Liver (tissue), 3 donors: ENCODE measurements around the gene TSPEAR.

ENCODE experiments used
- GABPA ChIP-seq, 2 donors: IDR thresholded peaks in 1 of 2; conservative IDR thresholded peaks in 1 of 2; 2 replicates each; pipeline ENCODE4 v1.6.1; 2016; ENCODE audit warnings: antibody characterized with exemption in 2 of 2, mild to moderate bottlenecking in 1 of 2, moderate library complexity in 1 of 2
- JUND ChIP-seq, 2 donors: IDR thresholded peaks; 2 replicates each; pipeline ENCODE4 v1.6.1; 2016; ENCODE audit warnings: antibody characterized with exemption in 2 of 2
- RAD21 ChIP-seq, 2 donors: IDR thresholded peaks; 2 replicates each; pipeline ENCODE4 v1.6.1; 2016; ENCODE audit warnings: antibody characterized with exemption in 2 of 2, mild to moderate bottlenecking in 2 of 2
- SP1 ChIP-seq: IDR thresholded peaks from 2 replicates; pipeline ENCODE4 v1.6.1; 2018; ENCODE audit warnings: antibody characterized with exemption, mild to moderate bottlenecking
- TAF1 ChIP-seq: conservative IDR thresholded peaks from 2 replicates; pipeline ENCODE4 v1.6.1; 2016; ENCODE audit warnings: antibody characterized with exemption, mild to moderate bottlenecking
- YY1 ChIP-seq: IDR thresholded peaks from 2 replicates; pipeline ENCODE4 v1.6.1; 2016; ENCODE audit warnings: antibody characterized with exemption, mild to moderate bottlenecking
- TF ChIP-seq, protein P1 (sequence below): fragments of 150-350 bp; IDR thresholded peaks from 2 replicates; pipeline ENCODE4 v1.5.1; 2017; ENCODE audit warnings: improper control_type of control experiment, low read depth, low read length; ENCODE audit not compliant: missing input control
- TF ChIP-seq, protein P2 (sequence below): IDR thresholded peaks from 2 replicates; pipeline ENCODE4 v1.6.1; 2016; ENCODE audit warnings: antibody characterized with exemption
- TF ChIP-seq, protein P3 (sequence below): IDR thresholded peaks from 2 replicates; pipeline ENCODE4 v1.6.1; 2016; ENCODE audit warnings: antibody characterized with exemption, mild to moderate bottlenecking
- TF ChIP-seq, protein P4 (sequence below): IDR thresholded peaks from 2 replicates; pipeline ENCODE4 v1.6.1; 2016; ENCODE audit warnings: antibody characterized with exemption
- TF ChIP-seq, protein P5 (sequence below): IDR thresholded peaks from 2 replicates; pipeline ENCODE4 v1.6.1; 2016; ENCODE audit warnings: antibody characterized with exemption
- donor health status: healthy.
- donor health status: healthy.

- TF ChIP-seq, protein P1, sequence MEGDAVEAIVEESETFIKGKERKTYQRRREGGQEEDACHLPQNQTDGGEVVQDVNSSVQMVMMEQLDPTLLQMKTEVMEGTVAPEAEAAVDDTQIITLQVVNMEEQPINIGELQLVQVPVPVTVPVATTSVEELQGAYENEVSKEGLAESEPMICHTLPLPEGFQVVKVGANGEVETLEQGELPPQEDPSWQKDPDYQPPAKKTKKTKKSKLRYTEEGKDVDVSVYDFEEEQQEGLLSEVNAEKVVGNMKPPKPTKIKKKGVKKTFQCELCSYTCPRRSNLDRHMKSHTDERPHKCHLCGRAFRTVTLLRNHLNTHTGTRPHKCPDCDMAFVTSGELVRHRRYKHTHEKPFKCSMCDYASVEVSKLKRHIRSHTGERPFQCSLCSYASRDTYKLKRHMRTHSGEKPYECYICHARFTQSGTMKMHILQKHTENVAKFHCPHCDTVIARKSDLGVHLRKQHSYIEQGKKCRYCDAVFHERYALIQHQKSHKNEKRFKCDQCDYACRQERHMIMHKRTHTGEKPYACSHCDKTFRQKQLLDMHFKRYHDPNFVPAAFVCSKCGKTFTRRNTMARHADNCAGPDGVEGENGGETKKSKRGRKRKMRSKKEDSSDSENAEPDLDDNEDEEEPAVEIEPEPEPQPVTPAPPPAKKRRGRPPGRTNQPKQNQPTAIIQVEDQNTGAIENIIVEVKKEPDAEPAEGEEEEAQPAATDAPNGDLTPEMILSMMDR: no peak
- no peak for TF ChIP-seq GABPA (IDR thresholded peaks at IDR 0.05 in 1 of 2, conservative IDR thresholded peaks at IDR 0.05 in 1 of 2)
- TF ChIP-seq RAD21 (IDR thresholded peaks at IDR 0.05): no peak
- TF ChIP-seq TAF1: no peak
- no peak for TF ChIP-seq YY1
- TF ChIP-seq, protein P2, sequence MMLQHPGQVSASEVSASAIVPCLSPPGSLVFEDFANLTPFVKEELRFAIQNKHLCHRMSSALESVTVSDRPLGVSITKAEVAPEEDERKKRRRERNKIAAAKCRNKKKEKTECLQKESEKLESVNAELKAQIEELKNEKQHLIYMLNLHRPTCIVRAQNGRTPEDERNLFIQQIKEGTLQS: no peak
- TF ChIP-seq SP1: no peak
- TF ChIP-seq, protein P3, sequence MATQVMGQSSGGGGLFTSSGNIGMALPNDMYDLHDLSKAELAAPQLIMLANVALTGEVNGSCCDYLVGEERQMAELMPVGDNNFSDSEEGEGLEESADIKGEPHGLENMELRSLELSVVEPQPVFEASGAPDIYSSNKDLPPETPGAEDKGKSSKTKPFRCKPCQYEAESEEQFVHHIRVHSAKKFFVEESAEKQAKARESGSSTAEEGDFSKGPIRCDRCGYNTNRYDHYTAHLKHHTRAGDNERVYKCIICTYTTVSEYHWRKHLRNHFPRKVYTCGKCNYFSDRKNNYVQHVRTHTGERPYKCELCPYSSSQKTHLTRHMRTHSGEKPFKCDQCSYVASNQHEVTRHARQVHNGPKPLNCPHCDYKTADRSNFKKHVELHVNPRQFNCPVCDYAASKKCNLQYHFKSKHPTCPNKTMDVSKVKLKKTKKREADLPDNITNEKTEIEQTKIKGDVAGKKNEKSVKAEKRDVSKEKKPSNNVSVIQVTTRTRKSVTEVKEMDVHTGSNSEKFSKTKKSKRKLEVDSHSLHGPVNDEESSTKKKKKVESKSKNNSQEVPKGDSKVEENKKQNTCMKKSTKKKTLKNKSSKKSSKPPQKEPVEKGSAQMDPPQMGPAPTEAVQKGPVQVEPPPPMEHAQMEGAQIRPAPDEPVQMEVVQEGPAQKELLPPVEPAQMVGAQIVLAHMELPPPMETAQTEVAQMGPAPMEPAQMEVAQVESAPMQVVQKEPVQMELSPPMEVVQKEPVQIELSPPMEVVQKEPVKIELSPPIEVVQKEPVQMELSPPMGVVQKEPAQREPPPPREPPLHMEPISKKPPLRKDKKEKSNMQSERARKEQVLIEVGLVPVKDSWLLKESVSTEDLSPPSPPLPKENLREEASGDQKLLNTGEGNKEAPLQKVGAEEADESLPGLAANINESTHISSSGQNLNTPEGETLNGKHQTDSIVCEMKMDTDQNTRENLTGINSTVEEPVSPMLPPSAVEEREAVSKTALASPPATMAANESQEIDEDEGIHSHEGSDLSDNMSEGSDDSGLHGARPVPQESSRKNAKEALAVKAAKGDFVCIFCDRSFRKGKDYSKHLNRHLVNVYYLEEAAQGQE: no peak
- TF ChIP-seq, protein P4, sequence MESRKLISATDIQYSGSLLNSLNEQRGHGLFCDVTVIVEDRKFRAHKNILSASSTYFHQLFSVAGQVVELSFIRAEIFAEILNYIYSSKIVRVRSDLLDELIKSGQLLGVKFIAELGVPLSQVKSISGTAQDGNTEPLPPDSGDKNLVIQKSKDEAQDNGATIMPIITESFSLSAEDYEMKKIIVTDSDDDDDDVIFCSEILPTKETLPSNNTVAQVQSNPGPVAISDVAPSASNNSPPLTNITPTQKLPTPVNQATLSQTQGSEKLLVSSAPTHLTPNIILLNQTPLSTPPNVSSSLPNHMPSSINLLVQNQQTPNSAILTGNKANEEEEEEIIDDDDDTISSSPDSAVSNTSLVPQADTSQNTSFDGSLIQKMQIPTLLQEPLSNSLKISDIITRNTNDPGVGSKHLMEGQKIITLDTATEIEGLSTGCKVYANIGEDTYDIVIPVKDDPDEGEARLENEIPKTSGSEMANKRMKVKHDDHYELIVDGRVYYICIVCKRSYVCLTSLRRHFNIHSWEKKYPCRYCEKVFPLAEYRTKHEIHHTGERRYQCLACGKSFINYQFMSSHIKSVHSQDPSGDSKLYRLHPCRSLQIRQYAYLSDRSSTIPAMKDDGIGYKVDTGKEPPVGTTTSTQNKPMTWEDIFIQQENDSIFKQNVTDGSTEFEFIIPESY: no peak
- TF ChIP-seq, protein P5, sequence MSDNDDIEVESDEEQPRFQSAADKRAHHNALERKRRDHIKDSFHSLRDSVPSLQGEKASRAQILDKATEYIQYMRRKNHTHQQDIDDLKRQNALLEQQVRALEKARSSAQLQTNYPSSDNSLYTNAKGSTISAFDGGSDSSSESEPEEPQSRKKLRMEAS: no peak
- no peak for TF ChIP-seq JUND (IDR thresholded peaks at IDR 0.05)
Observed at GRCh38 chr21:44697811-44698734, 13.3 kb downstream of the TSPEAR start.
